ENCODE measurements around the gene ATXN1. TPM values are rescaled to one million over a fixed set of nuclear protein-coding genes. Genes with fewer than 3 reads are reported as not detected.
A peak's percentile ranks its signal among the peaks of the same experiment; 100 is the strongest.

ATXN1 gene
- total RNA-seq, 1 donor from 2014 or later: 18.4 TPM

DNA sequence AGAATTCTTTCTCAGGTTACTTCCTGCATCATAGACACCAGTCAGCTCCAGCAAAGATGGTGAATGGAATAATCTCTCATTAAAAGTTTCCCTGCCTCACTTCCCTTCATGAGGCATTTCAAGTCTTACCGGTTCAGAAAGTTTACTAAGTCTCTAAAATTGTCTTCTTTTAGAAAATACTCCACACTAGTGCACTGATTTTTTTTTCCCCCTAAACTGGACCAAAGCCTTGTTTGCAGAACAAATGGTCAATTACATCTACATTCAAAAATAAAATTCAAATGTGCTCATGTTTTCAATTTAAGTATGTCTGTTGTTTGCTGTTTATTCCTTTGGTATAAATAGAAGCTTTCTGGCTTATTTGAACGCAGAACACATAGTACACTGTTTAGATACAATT is 411.7 kb downstream of the ATXN1 start:
- no peaks in the 10 kb centered on the region for H3K36me3 ChIP-seq (ENCODE audit: control insufficient read depth, insufficient read depth, low read length)
- no peak for TF ChIP-seq CTCF (IDR thresholded peaks at IDR 0.05; ENCODE audit: insufficient read depth, low read length, severe bottlenecking)
- no peaks in the 10 kb centered on the region for H3K27me3 ChIP-seq (ENCODE audit: control insufficient read depth, insufficient read depth, low read length)
- FAIRE-seq: no peak
- no peak overlapping the region for H3K4me3 ChIP-seq (ENCODE audit: low read depth, low read length)
- no peak for DNase-seq (ENCODE audit: low read depth)

DNA sequence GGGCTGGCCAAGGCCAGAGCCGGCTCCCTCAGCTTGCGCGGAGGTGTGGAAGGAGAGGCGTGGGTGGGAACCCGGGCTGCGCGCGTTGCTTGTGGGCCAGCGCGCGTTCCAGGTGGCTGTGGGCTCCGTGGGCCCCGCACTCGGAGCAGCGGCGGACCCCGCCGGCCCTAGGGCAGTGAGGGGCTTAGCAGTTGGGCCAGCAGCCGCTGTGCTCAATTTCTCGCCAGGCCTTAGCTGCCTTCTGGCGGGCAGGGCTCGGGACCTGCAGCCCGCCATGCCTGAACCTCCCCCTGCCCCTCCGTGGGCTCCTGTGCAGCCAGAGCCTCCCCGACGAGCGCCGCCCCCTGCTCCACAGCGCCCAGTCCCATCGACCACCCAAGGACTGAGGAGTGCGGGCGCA is 414.4 kb downstream of the ATXN1 start:
- FAIRE-seq (no peak), DNase-seq (ENCODE audit: low read depth) (no peak)
- H3K36me3 ChIP-seq (ENCODE audit: control insufficient read depth, insufficient read depth, low read length): no peaks in the 10 kb centered on the region

GRCh38 chr6:16345449-16346330 is 415.6 kb downstream of the ATXN1 start:
- H3K36me3 ChIP-seq (ENCODE audit: control insufficient read depth, insufficient read depth, low read length): no peaks in the 10 kb centered on the region
- no peak overlapping the region for H3K4me3 ChIP-seq (ENCODE audit: low read depth, low read length)
- no peak for TF ChIP-seq CTCF (IDR thresholded peaks at IDR 0.05; ENCODE audit: insufficient read depth, low read length, severe bottlenecking)
- FAIRE-seq: no peak
- peak; percentile 58 for DNase-seq (ENCODE audit: low read depth)
- no peaks in the 10 kb centered on the region for H3K27me3 ChIP-seq (ENCODE audit: control insufficient read depth, insufficient read depth, low read length)

More for the DNA sequence above, 414.4 kb downstream of the ATXN1 start:
- TF ChIP-seq CTCF (IDR thresholded peaks at IDR 0.05; ENCODE audit: insufficient read depth, low read length, severe bottlenecking): no peak
- Histone ChIP-seq H3K4me3 (ENCODE audit: low read depth, low read length) (no peak overlapping the region), H3K27me3 (ENCODE audit: control insufficient read depth, insufficient read depth, low read length) (no peaks in the 10 kb centered on the region)

GRCh38 chr6:16344756-16345155 is 416.5 kb downstream of the ATXN1 start:
- TF ChIP-seq CTCF (IDR thresholded peaks at IDR 0.05; ENCODE audit: insufficient read depth, low read length, severe bottlenecking): no peak
- H3K4me3 ChIP-seq (ENCODE audit: low read depth, low read length): no peak overlapping the region
- H3K36me3 ChIP-seq (ENCODE audit: control insufficient read depth, insufficient read depth, low read length): no peaks in the 10 kb centered on the region
- DNase-seq (ENCODE audit: low read depth): no peak
- no peaks in the 10 kb centered on the region for H3K27me3 ChIP-seq (ENCODE audit: control insufficient read depth, insufficient read depth, low read length)
- FAIRE-seq: no peak

DNA sequence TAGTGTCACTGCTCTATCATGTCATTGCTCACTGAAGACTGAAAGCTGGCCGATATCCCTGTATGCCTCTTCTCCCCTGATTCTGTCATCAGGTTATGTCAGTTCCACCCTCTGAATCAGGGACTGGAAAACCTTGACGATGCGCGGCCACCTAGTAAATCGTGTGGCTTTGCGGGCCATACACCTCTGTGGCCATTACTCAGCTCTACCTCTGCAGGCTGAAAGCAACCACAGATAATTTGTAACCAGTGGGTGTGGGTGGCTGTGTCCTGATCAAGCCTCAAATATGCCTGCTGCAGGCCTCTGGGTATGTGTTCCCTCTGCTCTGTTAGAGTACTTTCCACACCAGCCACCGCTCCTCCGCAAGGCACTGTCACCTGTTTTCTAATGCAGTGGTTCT is 417.7 kb downstream of the ATXN1 start:
- Histone ChIP-seq H3K27me3 (ENCODE audit: control insufficient read depth, insufficient read depth, low read length) (no peaks in the 10 kb centered on the region), H3K4me3 (ENCODE audit: low read depth, low read length) (no peak overlapping the region), H3K36me3 (ENCODE audit: control insufficient read depth, insufficient read depth, low read length) (no peaks in the 10 kb centered on the region)
- no peak for DNase-seq (ENCODE audit: low read depth)
- no peak for FAIRE-seq
- no peak for TF ChIP-seq CTCF (IDR thresholded peaks at IDR 0.05; ENCODE audit: insufficient read depth, low read length, severe bottlenecking)

GRCh38 chr6:16339265-16339587 is 422.0 kb downstream of the ATXN1 start:
- TF ChIP-seq CTCF (IDR thresholded peaks at IDR 0.05; ENCODE audit: insufficient read depth, low read length, severe bottlenecking): no peak
- H3K36me3 ChIP-seq (ENCODE audit: control insufficient read depth, insufficient read depth, low read length): no peaks in the 10 kb centered on the region
- DNase-seq (ENCODE audit: low read depth) (no peak), FAIRE-seq (no peak)
- H3K27me3 ChIP-seq (ENCODE audit: control insufficient read depth, insufficient read depth, low read length): no peaks in the 10 kb centered on the region
- H3K4me3 ChIP-seq (ENCODE audit: low read depth, low read length): no peak overlapping the region
